ENCODE data around the gene HOXA13.
A peak's percentile ranks its signal among the peaks of the same experiment; 100 is the strongest.

HOXA13 gene

DNA sequence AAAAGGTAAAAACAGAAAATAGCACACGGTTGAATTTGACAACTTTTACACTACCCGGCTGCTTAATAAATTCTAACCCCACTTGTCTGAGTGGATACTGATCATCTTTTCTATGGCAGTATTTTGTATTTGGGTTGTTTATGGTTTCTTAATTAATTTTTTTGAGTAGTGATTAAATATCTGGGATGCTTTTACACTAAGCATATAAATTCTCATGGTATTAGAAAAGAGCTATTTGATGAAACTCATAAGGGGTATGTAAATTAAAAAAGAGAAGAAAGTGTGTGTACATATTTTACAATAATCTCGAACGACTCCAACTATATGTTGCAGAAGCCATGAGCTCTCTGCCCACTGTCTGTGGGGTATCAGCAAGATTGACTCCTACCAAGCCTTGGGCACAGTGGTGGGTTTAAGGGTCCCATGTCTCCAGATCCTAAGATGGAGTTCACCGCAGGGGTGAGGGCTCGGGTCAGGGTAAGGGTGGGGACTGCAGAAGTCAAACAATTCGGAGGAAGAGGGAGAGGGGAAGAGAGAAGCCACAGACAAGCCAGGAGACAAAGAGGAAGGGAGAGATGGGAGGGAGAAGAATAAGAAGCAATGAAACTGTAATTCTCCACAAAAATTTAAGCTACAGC, 7.6 kb upstream of the HOXA13 start:
- DNase-seq (ENCODE audit: low read depth) = no peak

GRCh38 chr7:27205325-27206280, 5.7 kb upstream of the HOXA13 start:
- DNase-seq (ENCODE audit: low read depth) = no peak

- no peak for DNase-seq (ENCODE audit: low read depth)
These were observed 5.0 kb upstream of the HOXA13 start for GRCh38 chr7:27204851-27205322.

DNA sequence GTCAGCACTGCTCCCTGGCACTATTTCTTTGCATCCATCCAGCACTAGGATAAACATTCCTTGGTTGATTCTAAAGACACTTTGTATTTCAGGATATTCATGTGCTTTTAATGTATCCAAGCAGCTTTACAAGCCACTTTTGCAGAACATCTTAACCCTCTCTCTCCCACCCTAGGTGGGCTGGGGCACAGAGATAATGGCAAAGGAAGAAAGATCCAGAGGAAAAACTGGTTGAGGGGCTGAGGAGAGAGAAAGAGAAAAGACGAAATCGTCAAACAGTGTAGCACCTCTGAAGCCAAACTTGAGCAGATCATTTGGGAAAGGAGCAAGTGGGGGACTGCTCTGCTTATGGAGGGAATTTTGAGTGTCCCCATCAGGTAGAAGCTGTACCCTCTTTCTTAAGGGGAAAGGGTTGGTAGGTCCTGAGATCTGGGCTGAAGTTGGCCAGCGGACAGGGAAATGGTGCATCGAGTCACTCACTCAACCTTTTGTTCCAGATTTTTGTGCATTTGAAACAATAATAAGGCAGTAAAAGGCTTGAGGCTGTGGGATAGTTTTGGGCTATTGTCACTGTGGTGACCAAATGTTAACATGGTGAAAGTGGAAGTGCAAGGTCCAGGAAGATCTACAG, 4.2 kb upstream of the HOXA13 start:
- DNase-seq (ENCODE audit: low read depth) = no peak

GRCh38 chr7:27203365-27203953, 3.6 kb upstream of the HOXA13 start:
- DNase-seq (ENCODE audit: low read depth) = no peak

DNA sequence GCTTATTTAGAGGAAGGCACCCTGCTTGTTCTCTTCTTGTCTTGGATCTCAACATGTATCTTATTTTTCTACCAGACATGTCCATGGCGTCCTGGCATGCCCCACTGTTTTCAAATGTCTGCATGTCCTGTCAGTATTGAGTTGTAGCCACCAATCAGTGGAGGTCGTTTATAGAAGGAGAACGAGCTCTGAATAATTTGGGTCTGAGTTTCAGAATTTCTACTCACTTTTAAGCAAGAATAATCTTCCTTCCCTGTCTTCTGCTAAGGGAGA, 2.9 kb upstream of the HOXA13 start:
- no peak for DNase-seq (ENCODE audit: low read depth)

GRCh38 chr7:27202018-27202861, 2.3 kb upstream of the HOXA13 start:
- DNase-seq (ENCODE audit: low read depth) = no peak

GRCh38 chr7:27201580-27202017, 1.7 kb upstream of the HOXA13 start:
- DNase-seq (ENCODE audit: low read depth) = no peak

GRCh38 chr7:27200761-27201579, 1.1 kb upstream of the HOXA13 start:
- no peak for DNase-seq (ENCODE audit: low read depth)

DNA sequence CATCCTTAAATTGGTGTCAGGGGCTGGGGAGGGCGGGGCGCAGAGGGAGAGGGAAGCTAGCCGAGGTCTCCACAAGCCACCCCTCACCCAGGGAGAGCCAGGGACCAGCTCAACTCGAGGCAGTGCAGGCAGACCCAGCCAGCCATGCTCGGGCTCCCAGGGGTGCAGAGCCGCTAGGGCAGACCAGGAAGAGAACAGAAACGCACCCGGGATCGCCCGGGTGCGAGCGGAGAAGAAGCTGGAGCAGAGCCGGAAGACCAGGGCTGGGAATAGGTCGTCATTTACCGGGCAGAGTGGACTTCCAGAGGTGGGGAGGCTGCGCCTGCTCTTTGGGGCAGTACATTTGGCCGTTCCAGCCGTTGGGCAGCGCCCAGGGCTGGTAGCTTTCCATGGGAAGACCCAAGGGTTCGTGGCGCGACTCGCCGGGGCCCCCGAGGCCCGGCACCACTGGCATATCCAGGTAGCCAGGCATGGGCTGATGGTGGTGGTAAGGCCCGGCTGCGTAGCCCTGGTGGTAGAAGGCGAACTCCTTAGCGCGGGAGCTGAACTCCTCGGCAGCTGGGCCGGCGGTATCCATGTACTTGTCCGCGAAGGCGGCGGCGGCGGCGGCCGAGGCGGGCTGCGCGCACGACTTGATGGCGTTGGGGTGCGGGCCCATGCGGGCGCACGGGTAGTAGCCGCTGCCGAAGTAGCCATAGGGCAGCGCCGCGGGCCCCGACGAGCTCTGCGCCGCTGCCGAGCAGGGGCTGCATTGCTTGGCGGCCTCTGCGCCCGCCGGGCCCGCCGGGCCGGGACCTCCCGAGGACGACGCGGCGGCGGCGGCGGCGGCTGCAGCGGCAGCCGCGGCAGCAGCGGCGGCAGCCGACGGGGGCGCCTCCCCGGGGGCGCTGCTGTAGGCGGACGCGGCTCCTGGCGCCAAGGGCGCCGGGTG, 755 bp downstream of the HOXA13 start:
- DNase-seq (ENCODE audit: low read depth) = no peak

DNA sequence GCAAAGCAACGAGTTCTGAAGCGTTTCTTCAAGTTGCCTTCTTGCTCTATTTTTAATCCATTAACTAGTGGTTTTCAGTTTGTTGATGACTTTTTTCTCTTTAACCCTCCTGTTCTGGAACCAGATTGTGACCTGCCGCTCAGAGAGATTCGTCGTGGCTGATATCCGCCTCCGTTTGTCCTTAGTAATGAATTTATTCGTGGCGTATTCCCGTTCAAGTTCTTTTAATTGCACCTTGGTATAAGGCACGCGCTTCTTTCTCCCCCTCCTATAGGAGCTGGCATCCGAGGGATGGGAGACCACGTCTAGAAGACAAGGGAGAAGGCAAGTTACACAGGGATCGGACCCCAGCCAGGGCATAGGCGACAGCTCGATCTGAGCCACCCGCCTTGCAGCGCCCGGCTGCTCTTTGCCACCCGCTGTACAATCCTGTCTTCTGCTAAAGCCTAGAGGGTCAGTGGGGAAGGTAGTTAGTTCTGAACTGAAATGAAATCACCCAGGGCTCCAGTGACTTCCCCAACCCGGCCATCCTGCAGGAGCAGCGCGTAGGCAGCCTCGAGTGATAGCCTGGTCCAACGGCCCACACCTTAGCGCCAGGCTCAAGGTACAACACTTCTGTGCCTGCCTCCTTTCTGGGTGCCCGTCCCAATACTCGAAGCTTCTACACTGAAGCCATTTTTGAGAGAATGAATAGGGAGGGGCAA, 1.6 kb downstream of the HOXA13 start:
- DNase-seq (ENCODE audit: low read depth) = no peak

DNA sequence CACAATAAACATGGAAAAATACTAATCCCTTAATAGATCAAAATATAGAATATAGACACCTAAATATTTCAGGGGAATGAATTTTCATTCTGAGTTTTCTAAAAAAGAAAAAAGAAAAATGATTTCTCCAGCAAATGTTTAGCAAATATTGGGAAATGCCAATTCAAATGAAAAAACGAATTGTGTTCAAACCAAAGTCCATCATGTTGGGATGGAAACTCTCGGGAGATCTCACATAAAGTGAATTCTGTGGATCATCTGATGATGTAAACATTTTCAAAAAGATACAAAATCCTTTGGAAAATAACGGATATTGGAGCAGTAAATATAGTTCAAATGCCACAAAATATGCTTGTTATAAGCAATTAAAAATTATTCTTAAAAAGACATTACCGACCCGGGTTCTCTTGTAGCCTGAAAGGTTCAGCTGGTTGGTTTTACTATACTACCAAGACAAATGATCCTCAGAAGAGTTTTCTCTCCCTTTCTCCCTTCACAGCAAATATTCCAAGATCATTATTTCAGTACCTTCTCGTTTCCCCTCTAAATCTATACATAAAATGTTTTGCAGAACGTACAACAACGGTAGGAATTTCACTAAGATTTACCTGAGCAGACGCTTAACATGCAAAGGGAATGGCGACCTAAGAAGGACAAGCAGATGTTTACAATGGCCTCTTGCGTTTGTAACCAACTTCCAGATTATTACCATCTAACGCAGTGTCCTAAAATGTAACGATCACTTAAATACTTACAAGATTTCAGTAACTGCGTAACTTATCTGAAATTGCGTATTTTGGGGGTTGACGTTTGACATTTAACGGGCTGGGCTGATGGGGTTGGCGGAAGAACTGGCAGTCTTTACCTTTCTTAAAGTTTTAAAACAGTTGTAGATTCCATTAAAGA, 2.5 kb downstream of the HOXA13 start:
- no peak for DNase-seq (ENCODE audit: low read depth)

GRCh38 chr7:27196287-27196767, 3.6 kb downstream of the HOXA13 start:
- DNase-seq (ENCODE audit: low read depth) = peak; percentile 59

DNA sequence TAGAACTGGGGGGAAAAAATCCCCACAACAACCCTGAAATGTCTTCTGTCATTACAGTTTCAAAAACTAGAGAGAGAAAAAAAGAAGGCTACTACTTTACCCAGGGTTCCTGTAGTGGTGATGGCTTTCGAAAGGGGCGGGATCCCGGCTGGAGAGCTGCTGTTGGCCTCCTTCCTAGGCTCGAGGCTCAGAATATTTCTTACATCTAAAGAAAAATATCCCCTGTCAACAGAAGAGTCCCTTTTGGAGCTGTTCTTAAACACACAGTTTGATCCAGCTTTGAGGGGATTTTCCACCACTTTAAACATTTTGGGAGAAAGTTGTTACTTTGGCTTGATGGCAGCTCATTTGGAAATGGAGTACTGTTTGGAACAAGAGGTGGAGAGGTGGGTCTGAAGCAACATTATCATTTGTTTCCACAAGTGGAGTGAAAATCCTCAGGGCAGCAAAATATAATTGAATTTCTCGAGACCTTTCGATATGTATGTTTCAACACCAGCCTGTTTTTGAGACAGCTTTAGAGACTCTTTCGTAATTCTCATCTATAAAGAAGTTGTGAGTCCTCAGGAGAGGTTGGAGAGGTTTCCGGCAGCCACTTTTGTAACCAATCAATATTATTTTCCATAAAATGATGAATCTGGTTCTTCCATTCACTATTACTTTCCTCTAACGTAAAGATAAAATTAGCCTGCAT, 5.1 kb downstream of the HOXA13 start:
- DNase-seq (ENCODE audit: low read depth) = no peak

DNA sequence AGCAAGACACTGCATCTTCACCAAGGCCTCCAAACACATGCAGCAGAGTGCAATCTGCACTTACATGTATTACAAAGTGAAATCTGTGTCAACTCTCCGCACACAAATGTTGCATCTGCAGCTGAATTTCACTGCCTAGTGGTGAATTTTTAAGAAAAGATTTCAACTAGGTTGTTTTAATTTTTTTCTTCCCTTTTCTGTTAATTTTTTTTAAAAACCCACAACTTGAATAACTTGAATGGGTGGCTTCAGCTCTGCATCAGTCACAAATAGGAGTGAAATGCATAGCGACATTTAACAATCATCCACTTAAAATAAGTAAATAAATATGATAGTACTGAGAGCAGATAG, 5.9 kb downstream of the HOXA13 start:
- DNase-seq (ENCODE audit: low read depth) = no peak

DNA sequence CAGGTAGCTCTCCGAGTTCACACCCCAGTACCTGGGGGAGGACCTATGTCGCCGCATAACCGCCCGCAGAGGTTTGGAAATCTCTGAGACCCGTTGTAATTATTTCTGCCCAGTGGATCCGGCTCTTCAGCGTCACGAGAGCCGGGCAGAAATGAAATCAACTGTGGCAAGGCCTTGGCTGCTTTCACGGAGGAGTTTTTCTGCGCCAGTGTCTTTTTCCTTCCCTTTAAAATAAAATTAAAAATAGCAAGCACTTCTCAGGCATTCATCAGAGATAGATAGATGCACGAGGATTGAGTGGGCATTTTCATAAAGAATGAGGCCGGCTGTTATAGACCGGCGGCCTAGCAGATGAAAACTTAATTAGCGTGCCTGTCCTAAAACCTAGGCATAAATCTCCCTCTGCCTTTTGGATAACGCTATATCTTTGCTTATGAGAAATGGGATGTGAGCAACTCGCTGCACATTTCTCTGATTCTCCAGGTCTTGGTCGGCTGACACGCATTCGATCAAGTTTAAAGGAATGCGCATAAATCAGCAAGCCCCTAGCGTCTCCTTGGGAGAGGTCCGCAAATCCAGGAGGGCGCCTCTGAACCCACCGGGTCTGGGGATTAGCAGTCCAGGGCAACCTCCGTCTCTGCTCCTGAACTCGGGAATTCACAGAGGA, 6.4 kb downstream of the HOXA13 start:
- no peak for DNase-seq (ENCODE audit: low read depth)
